Progenitor cell of endocrine pancreas (in vitro differentiated cells): ENCODE results near the gene DNAJC27. TPM values are rescaled to one million over a fixed set of nuclear protein-coding genes. Genes with fewer than 3 reads are reported as not detected.
A peak's percentile ranks its signal among the peaks of the same experiment; 100 is the strongest.
"Not testable (repeated sequence)": the region's sequence is repeated elsewhere in the genome, so short reads cannot be mapped to it uniquely, and the experiment has no call there.

Source experiments
- DNase-seq: peaks from one replicate; pipeline ENCODE4 v3.0.0; 2021; ENCODE audit warnings: low spot score; ENCODE audit not compliant: unreplicated experiment
- H3K27ac Mint-ChIP-seq: 2 replicates; pipeline ENCODE4 v1.8.0; 2021; ENCODE audit warnings: mild to moderate bottlenecking, moderate library complexity, mixed read lengths
- H3K27me3 Mint-ChIP-seq: 2 replicates; pipeline ENCODE4 v1.8.0; 2021; ENCODE audit warnings: mixed read lengths
- H3K36me3 Mint-ChIP-seq: 2 replicates; pipeline ENCODE4 v1.8.0; 2022; ENCODE audit warnings: mixed read lengths; ENCODE audit not compliant: insufficient read depth
- H3K4me1 Mint-ChIP-seq: 2 replicates; pipeline ENCODE4 v1.8.0; 2021; ENCODE audit warnings: low read depth, mixed read lengths
- H3K4me3 Mint-ChIP-seq: 2 replicates; pipeline ENCODE4 v1.8.0; 2021; ENCODE audit warnings: low read depth, mild to moderate bottlenecking, moderate library complexity, mixed read lengths
- H3K9me3 Mint-ChIP-seq: 2 replicates; pipeline ENCODE4 v1.8.0; 2021; ENCODE audit warnings: low read depth, mixed read lengths
- long read RNA-seq: library from polyadenylated mRNA; unstranded; transcript quantifications from one replicate; pipeline ENCODE4 v2.0.0, GENCODE V29; 2020
- total RNA-seq: library from RNA; stranded (reverse); gene quantifications from 2 replicates; pipeline ENCODE4 v1.2.1, GENCODE V29; 2021
- TF ChIP-seq, protein P1 (sequence below): fragments of 200-600 bp; sonication (generic); IDR thresholded peaks from one replicate; pipeline ENCODE4 v1.5.0; 2021; ENCODE audit warnings: antibody characterized with exemption, mild to moderate bottlenecking; ENCODE audit not compliant: unreplicated experiment

Gene DNAJC27
- total RNA-seq = 11.3 and 12.3 TPM in 2 replicates
- long read RNA-seq, full-length matches to known transcripts = 4 of 14 reads
- long read RNA-seq, partial matches to known transcripts = 1 of 14 reads
- long read RNA-seq, other reads (novel, unspliced or antisense) = 9 of 14 reads

DNA sequence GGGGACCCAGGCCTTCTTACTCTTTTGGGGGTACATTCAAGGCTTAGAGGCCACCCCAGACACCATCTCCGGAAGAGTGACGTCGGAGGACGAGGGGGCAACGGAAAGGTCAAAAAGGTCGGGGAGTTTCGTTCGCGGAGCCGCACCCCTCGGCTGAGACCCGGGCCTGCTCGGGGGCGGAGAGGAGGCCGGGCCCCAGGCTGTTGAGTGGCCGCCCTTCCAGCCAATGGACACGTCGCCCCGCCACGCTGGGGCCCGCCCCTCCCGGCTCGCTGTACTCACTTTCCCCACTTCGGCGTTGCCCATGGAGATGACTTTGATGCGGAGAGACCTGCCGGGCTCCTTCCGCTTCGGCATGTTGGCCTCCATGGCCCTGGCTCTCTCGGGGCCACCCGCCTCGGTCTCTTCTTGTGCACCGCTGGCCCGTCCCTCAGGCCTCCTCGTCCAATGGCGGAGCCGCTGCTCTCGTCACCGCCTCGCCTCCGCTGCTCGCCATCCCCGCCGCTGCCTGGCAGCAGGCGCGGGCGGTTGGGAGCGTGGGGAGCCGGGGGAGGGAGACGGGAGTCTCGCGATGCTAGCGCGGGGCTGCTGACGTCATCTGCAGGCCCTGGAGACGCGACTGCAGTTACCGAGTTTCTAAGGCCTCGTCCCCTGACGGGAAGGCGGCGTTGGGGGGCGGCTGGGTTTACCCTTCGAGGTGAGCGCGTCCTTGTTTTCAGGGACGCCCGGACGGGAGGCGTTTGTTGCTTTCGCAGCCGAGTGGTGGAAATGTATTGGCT lies at the start of gene DNAJC27:
Gene DNAJC27, minus strand, starts transcription at position 420 of the 779 bp plus-strand sequence. Its CDS starts 51 bp downstream, at position 369.
- peaks cover 2% of the 10 kb centered on the region for H3K4me1 Mint-ChIP-seq
- peak within 1 kb of the TSS; percentile 94 for H3K4me3 Mint-ChIP-seq
- no peaks in the 10 kb centered on the region for H3K27me3 Mint-ChIP-seq
- peak within 1 kb of the TSS; percentile 100 for H3K27ac Mint-ChIP-seq
- peaks cover 6% of the 10 kb centered on the region for H3K36me3 Mint-ChIP-seq
- DNase-seq = peak; percentile 96
- H3K9me3 Mint-ChIP-seq = no peaks in the 10 kb centered on the region
- TF ChIP-seq, protein P1, sequence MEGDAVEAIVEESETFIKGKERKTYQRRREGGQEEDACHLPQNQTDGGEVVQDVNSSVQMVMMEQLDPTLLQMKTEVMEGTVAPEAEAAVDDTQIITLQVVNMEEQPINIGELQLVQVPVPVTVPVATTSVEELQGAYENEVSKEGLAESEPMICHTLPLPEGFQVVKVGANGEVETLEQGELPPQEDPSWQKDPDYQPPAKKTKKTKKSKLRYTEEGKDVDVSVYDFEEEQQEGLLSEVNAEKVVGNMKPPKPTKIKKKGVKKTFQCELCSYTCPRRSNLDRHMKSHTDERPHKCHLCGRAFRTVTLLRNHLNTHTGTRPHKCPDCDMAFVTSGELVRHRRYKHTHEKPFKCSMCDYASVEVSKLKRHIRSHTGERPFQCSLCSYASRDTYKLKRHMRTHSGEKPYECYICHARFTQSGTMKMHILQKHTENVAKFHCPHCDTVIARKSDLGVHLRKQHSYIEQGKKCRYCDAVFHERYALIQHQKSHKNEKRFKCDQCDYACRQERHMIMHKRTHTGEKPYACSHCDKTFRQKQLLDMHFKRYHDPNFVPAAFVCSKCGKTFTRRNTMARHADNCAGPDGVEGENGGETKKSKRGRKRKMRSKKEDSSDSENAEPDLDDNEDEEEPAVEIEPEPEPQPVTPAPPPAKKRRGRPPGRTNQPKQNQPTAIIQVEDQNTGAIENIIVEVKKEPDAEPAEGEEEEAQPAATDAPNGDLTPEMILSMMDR = no peak

DNA sequence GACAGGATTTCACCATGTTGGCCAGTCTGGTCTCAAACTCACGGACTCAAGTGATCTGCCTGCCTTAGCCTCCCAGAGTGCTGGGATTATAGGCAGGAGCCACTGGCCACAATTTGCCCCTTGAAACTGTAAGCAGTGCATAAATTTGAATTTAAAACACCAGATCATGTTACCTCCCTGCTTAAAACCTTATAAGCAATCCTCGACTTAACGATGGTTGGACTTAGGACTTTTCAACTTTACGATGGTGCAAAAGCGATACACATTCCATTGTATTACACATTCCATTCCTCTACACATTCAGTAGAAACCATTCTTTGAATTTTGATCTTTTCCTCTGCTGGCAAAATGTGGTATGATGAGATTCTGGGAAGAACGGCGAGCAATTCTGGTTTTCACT lies 46.9 kb upstream of the DNAJC27 start:
- H3K4me1 Mint-ChIP-seq = no peaks in the 10 kb centered on the region
- H3K27me3 Mint-ChIP-seq = peaks cover 4% of the 10 kb centered on the region
- no peaks in the 10 kb centered on the region for H3K9me3 Mint-ChIP-seq
- TF ChIP-seq, protein P1 = no peak
- no peak for DNase-seq
- no peak overlapping the region for H3K4me3 Mint-ChIP-seq
- no peaks in the 10 kb centered on the region for H3K36me3 Mint-ChIP-seq
- H3K27ac Mint-ChIP-seq = no peak overlapping the region

DNA sequence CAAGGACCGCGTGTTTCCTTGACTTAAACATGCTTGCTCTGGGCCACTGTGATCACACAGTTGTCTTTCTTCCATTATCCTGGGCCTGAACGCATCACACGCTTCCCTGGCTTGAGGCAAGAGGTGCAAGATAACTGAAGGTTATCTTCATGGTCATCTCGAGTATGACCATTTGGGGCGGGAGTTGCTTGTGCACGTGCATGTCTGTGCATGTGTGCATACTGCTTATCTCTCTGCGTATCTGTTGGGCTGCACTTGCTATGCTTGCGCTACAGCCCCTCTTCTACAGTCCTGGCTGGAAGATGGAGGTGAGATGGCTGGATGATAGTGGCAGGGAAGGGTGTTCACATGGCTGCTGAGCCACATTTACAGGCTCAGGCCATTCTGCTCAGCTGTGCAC lies 42.9 kb upstream of the DNAJC27 start:
- Mint-ChIP-seq H3K27me3 (no peaks in the 10 kb centered on the region), H3K36me3 (no peaks in the 10 kb centered on the region), H3K4me3 (no peak overlapping the region), H3K27ac (no peak overlapping the region), H3K4me1 (no peaks in the 10 kb centered on the region), H3K9me3 (no peaks in the 10 kb centered on the region)
- DNase-seq = no peak
- TF ChIP-seq, protein P1 = no peak

DNA sequence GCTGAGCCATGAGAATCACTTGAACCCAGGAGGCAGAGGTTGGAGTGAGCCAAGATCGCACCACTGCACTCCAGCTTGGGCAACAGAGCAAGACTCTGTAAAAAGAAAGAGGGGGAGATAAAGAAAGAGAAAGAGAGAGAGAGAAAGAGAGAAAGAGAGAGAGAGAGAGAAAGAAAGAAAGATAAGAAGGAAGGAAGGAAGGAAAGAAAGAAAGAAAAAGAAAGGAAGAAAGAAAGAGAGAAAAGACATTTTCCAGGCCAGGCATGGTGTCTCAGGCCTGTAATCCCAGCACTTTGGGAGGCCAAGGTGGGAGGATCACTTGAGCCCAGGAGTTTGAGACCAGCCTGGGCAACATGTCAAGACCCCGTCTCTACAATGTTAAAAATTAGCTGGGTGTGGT lies 39.6 kb upstream of the DNAJC27 start:
- H3K36me3 Mint-ChIP-seq, H3K27me3 Mint-ChIP-seq, H3K4me1 Mint-ChIP-seq, H3K4me3 Mint-ChIP-seq, H3K9me3 Mint-ChIP-seq, H3K27ac Mint-ChIP-seq, DNase-seq: not testable (repeated sequence)

DNA sequence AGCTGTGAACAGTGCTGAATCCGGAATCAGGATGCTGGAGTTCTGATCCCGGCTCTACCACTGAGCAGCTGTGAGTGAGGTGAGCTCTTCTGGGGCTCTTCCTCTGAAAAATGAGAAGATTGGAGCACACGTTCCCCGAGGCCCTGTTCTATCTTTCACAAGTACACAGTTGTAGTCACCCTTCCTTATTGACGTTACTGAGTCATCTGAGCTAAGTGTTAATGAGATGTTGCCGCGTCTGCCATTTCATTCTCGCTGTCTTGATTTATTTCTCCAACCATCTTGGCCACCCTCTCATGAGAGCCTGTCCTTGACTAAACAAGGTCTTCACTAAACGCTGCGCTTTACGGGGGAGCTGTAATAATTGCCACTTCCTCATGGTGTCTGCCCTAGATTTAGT lies 38.2 kb upstream of the DNAJC27 start:
- H3K36me3 Mint-ChIP-seq = no peaks in the 10 kb centered on the region
- H3K27me3 Mint-ChIP-seq = no peaks in the 10 kb centered on the region
- H3K27ac Mint-ChIP-seq = peak overlapping the region; percentile 85
- TF ChIP-seq, protein P1 = no peak
- no peak overlapping the region for H3K4me3 Mint-ChIP-seq
- DNase-seq = no peak
- H3K4me1 Mint-ChIP-seq = no peaks in the 10 kb centered on the region
- H3K9me3 Mint-ChIP-seq = no peaks in the 10 kb centered on the region

DNA sequence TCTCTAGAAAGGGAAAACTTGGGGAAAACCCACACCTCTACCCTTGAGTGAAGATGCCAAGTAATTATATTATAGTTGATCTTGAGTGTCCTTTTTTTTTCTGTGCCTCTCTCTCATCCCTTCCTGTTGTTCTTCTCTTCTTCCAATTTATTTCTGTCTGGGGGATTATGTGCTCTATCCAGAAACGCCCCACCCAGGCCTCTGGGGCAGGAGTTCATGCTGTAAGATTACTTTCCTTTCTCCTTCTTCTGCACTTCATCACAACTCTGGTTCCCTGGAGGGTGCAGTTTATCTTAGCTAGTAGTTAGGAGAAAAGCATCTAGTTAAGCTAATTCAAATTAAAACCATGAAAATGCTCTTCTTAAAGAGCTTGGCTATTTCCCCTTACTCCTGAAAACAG lies 30.3 kb upstream of the DNAJC27 start:
- TF ChIP-seq, protein P1 = no peak
- H3K4me3 Mint-ChIP-seq = no peak overlapping the region
- H3K27me3 Mint-ChIP-seq = peaks cover 14% of the 10 kb centered on the region
- no peaks in the 10 kb centered on the region for H3K36me3 Mint-ChIP-seq
- no peaks in the 10 kb centered on the region for H3K4me1 Mint-ChIP-seq
- no peak for DNase-seq
- peak overlapping the region; percentile 58 for H3K27ac Mint-ChIP-seq
- H3K9me3 Mint-ChIP-seq = no peaks in the 10 kb centered on the region
